Neural cell (in vitro differentiated cells): Measurements from ENCODE around the gene B3GNT5. TPM values are rescaled to one million over a fixed set of nuclear protein-coding genes. Genes with fewer than 3 reads are reported as not detected.

Experiments used
- H2AFZ ChIP-seq: fragments of 200-600, 300-800 bp; sonication (generic), shearing (Covaris generic); 2 replicates; pipeline ENCODE4 v1.6.0; 2014; ENCODE audit warnings: low read depth, mild to moderate bottlenecking, antibody characterized with exemption, low read length, moderate library complexity
- H3F3A ChIP-seq: fragments of 200-600 bp; shearing (Covaris generic); 2 replicates; pipeline ENCODE4 v1.6.1; 2016; ENCODE audit warnings: mild to moderate bottlenecking, moderate library complexity, mixed read lengths, antibody characterized with exemption, low read length; ENCODE audit not compliant: insufficient read depth, poor library complexity, severe bottlenecking
- H3K27ac ChIP-seq: fragments of 200-600, 300-800 bp; sonication (generic), shearing (Covaris generic); 2 replicates; pipeline ENCODE4 v1.5.1; 2014; ENCODE audit warnings: mild to moderate bottlenecking, low read length, moderate library complexity
- H3K27me3 ChIP-seq: fragments of 300-800, 200-600 bp; sonication (generic), shearing (Covaris generic); 2 replicates; pipeline ENCODE4 v1.6.0; 2014; ENCODE audit warnings: mild to moderate bottlenecking, low read depth, low read length, moderate library complexity; ENCODE audit not compliant: insufficient read depth
- H3K36me3 ChIP-seq: fragments of 300-800, 200-600 bp; sonication (generic), shearing (Covaris generic); 2 replicates; pipeline ENCODE4 v1.5.1; 2014; ENCODE audit warnings: mild to moderate bottlenecking, antibody characterized with exemption, low read length, moderate library complexity; ENCODE audit not compliant: insufficient read depth
- H3K4me2 ChIP-seq: fragments of 300-800, 200-600 bp; sonication (generic), shearing (Covaris generic); 2 replicates; pipeline ENCODE4 v1.6.0; 2014; ENCODE audit warnings: mild to moderate bottlenecking, low read length
- H3K4me3 ChIP-seq: fragments of 300-800, 200-600 bp; sonication (generic), shearing (Covaris generic); 2 replicates; pipeline ENCODE4 v1.5.1; 2014; ENCODE audit warnings: mild to moderate bottlenecking, low read length, moderate library complexity
- H3K79me2 ChIP-seq: fragments of 200-600 bp; shearing (Covaris generic); replicated peaks from 2 replicates; pipeline ENCODE4 v1.6.0; 2014; ENCODE audit warnings: mild to moderate bottlenecking, low read length, moderate library complexity; ENCODE audit not compliant: insufficient read depth
- H3K9ac ChIP-seq: fragments of 300-800, 200-600 bp; sonication (generic), shearing (Covaris generic); 2 replicates; pipeline ENCODE4 v1.6.1; 2016; ENCODE audit warnings: mild to moderate bottlenecking, low read length, mixed read lengths
- H3K9me2 ChIP-seq: fragments of 200-600 bp; shearing (Covaris generic); 2 replicates; pipeline ENCODE4 v1.6.1; 2016; ENCODE audit warnings: mild to moderate bottlenecking, low read length, mixed read lengths; ENCODE audit not compliant: insufficient read depth
- H3K9me3 ChIP-seq: fragments of 200-600, 300-800 bp; sonication (generic), shearing (Covaris generic); 2 replicates; pipeline ENCODE4 v1.6.1; 2016; ENCODE audit warnings: mild to moderate bottlenecking, mixed run types, low read length, moderate library complexity, mixed read lengths
- H4K20me1 ChIP-seq: fragments of 200-600 bp; shearing (Covaris generic); 2 replicates; pipeline ENCODE4 v1.6.1; 2016; ENCODE audit warnings: mild to moderate bottlenecking, mixed run types; ENCODE audit not compliant: insufficient read depth
- CTCF ChIP-seq: fragments of 450-650 bp; IDR thresholded peaks from 2 replicates; pipeline ENCODE4 v1.5.1; 2014; ENCODE audit warnings: antibody characterized with exemption, mild to moderate bottlenecking, moderate library complexity; ENCODE audit not compliant: poor library complexity, severe bottlenecking
- EP300 ChIP-seq: fragments of 450-650 bp; conservative IDR thresholded peaks from 2 replicates; pipeline ENCODE4 v1.6.1; 2014; ENCODE audit warnings: antibody characterized with exemption, mild to moderate bottlenecking, moderate library complexity; ENCODE audit not compliant: poor library complexity, severe bottlenecking
- EZH2 ChIP-seq: fragments of 200-600, 300-800 bp; shearing (Covaris generic), sonication (generic); IDR thresholded peaks from 2 replicates; pipeline ENCODE4 v1.6.1; 2014; ENCODE audit warnings: antibody characterized with exemption, low read length, borderline replicate concordance, mild to moderate bottlenecking; ENCODE audit not compliant: insufficient read depth, poor library complexity, severe bottlenecking
- MXI1 ChIP-seq: fragments of 450-650 bp; conservative IDR thresholded peaks from 2 replicates; pipeline ENCODE4 v1.6.1; 2014; ENCODE audit warnings: antibody characterized with exemption, mild to moderate bottlenecking; ENCODE audit not compliant: poor library complexity, severe bottlenecking
- POLR2AphosphoS5 ChIP-seq: IDR thresholded peaks from 2 replicates; pipeline ENCODE4 v1.6.1; 2012
- RAD21 ChIP-seq: fragments of 450-650 bp; conservative IDR thresholded peaks from 2 replicates; pipeline ENCODE4 v1.6.1; 2014; ENCODE audit warnings: antibody characterized with exemption, mild to moderate bottlenecking, moderate library complexity
- REST ChIP-seq: IDR thresholded peaks from 2 replicates; pipeline ENCODE4 v1.6.1; 2012; ENCODE audit warnings: borderline replicate concordance
- SMC3 ChIP-seq: fragments of 450-650 bp; conservative IDR thresholded peaks from 2 replicates; pipeline ENCODE4 v1.6.1; 2014; ENCODE audit warnings: antibody characterized with exemption, mild to moderate bottlenecking, moderate library complexity; ENCODE audit not compliant: poor library complexity
- TAF1 ChIP-seq: IDR thresholded peaks from 2 replicates; pipeline ENCODE4 v1.6.1; 2012; ENCODE audit warnings: low read depth
- polyA plus RNA-seq: library from polyadenylated mRNA; depleted of rRNA; stranded (reverse); fragments of >200 nt; gene quantifications from 2 replicates; pipeline ENCODE4 v1.2.3, GENCODE V29; 2014

B3GNT5 gene
- polyA plus RNA-seq, 1 donor from 2014 or later = 6.1 TPM

- TF ChIP-seq RAD21 = no peak
- TF ChIP-seq MXI1 = no peak
- no peak overlapping the region for H3K9ac ChIP-seq
- H2AFZ ChIP-seq = no peak overlapping the region
- no peak overlapping the region for H3K4me3 ChIP-seq
- H3K27me3 ChIP-seq = no peaks in the 10 kb centered on the region
- H3K9me3 ChIP-seq = peaks cover 4% of the 10 kb centered on the region
- no peaks in the 10 kb centered on the region for H3K36me3 ChIP-seq
- H3K4me2 ChIP-seq = no peak overlapping the region
- H3K79me2 ChIP-seq = no peaks in the 10 kb centered on the region
- no peaks in the 10 kb centered on the region for H4K20me1 ChIP-seq
- no peak overlapping the region for H3K27ac ChIP-seq
- no peaks in the 10 kb centered on the region for H3F3A ChIP-seq
- no peaks in the 10 kb centered on the region for H3K9me2 ChIP-seq
Observed at GRCh38 chr3:183244219-183244618, 8.8 kb upstream of the B3GNT5 start.

GRCh38 chr3:183244981-183245476 lies 8.0 kb upstream of the B3GNT5 start:
- no peak overlapping the region for H3K9ac ChIP-seq
- H3F3A ChIP-seq = no peaks in the 10 kb centered on the region
- H3K27ac ChIP-seq = no peak overlapping the region
- no peaks in the 10 kb centered on the region for H3K9me2 ChIP-seq
- no peak overlapping the region for H3K4me2 ChIP-seq
- TF ChIP-seq MXI1 (no peak), REST (no peak), RAD21 (no peak), POLR2AphosphoS5 (no peak), TAF1 (no peak), EP300 (no peak), EZH2 (no peak), CTCF (no peak), SMC3 (no peak)
- no peaks in the 10 kb centered on the region for H4K20me1 ChIP-seq
- peaks cover 4% of the 10 kb centered on the region for H3K9me3 ChIP-seq
- H3K4me3 ChIP-seq = no peak overlapping the region
- H2AFZ ChIP-seq = no peak overlapping the region
- H3K27me3 ChIP-seq = no peaks in the 10 kb centered on the region
- no peaks in the 10 kb centered on the region for H3K79me2 ChIP-seq
- no peaks in the 10 kb centered on the region for H3K36me3 ChIP-seq
